Upper lobe of left lung (tissue), 6 donors: ENCODE measurements around the gene COL19A1. TPM values are rescaled to one million over a fixed set of nuclear protein-coding genes. Genes with fewer than 3 reads are reported as not detected.

Experiments
- ATAC-seq, 2 donors: fragments of 200-7000 bp; cut with Tn5 transposase; one replicate each; pipeline ENCODE4 v1.9.1; 2022; ENCODE audit warnings: mild to moderate bottlenecking in 2 of 2, moderate library complexity in 2 of 2; ENCODE audit not compliant: low FRiP score in 2 of 2
- DNase-seq, 2 donors: peaks; one replicate each; pipeline ENCODE4 v3.0.0-alpha.2; 2019 to 2020
- H3K27ac ChIP-seq, 4 donors: fragments of 200-600 bp; sonication (generic); one replicate each; pipeline ENCODE4 v1.5.1; 2016 to 2019
- H3K27me3 ChIP-seq, 4 donors: fragments of 200-600 bp; sonication (generic); one replicate each; pipeline ENCODE4 v1.5.1; 2017 to 2019
- H3K36me3 ChIP-seq, 4 donors: fragments of 200-600 bp; sonication (generic); one replicate each; pipeline ENCODE4 v1.5.1; 2016 to 2019
- H3K4me1 ChIP-seq, 4 donors: fragments of 200-600 bp; sonication (generic); one replicate each; pipeline ENCODE4 v1.5.1; 2018 to 2019
- H3K4me3 ChIP-seq, 4 donors: fragments of 200-600 bp; sonication (generic); one replicate each; pipeline ENCODE4 v1.5.1; 2017 to 2019; ENCODE audit warnings: mild to moderate bottlenecking in 2 of 4, moderate library complexity in 1 of 4
- H3K9me3 ChIP-seq, 4 donors: fragments of 200-600 bp; sonication (generic); one replicate each; pipeline ENCODE4 v1.5.1; 2018 to 2019
- CTCF ChIP-seq, 6 experiments: fragments of 450-650 bp in 4 of 6; fragments of 200-600 bp in 2 of 6; sonication (generic) in 2 of 6; IDR thresholded peaks; one replicate each; pipeline ENCODE4 v1.5.1; 2016 to 2019; ENCODE audit warnings: antibody characterized with exemption in 6 of 6
- EP300 ChIP-seq, 4 donors: sonication (generic); formaldehyde crosslinking; IDR thresholded peaks; one replicate each; pipeline ENCODE4 v1.5.1; 2017; ENCODE audit warnings: antibody characterized with exemption in 4 of 4, control low read depth in 2 of 4
- POLR2A ChIP-seq, 4 donors: fragments of 450-650 bp; IDR thresholded peaks; one replicate each; pipeline ENCODE4 v1.5.1; 2016 to 2017; ENCODE audit warnings: antibody characterized with exemption in 4 of 4, mild to moderate bottlenecking in 2 of 4
- POLR2AphosphoS5 ChIP-seq, 2 donors: sonication (generic); formaldehyde crosslinking; IDR thresholded peaks; one replicate each; pipeline ENCODE4 v1.5.1; 2017; ENCODE audit warnings: antibody characterized with exemption in 2 of 2
- WGBS, 2 donors: methylation state at CpG; one replicate each; pipeline ENCODE4 v1.1.5; 2017 to 2018; 5-methylcytosine and 5-hydroxymethylcytosine counted together
- total RNA-seq, 6 donors: library from RNA; depleted of rRNA in 4 of 6; stranded (reverse); fragments of >200 nt in 4 of 6; gene quantifications; one replicate each; pipeline versions ENCODE4 v1.1.0 to v1.2.1, GENCODE V29; 2016 to 2021
- donor health status: DM: no; HTN: no; CAD: no; lungs with moderate emphysema.
- donor health status: DM: no; HTN: yes; CAD: no; lungs with severe emphysema.

The COL19A1 gene
- total RNA-seq, 6 donors from 2014 or later = 0.49 to 1.0 TPM; not detected in 4

GRCh38 chr6:70110126-70111022 lies 244.0 kb downstream of the COL19A1 start:
- no peak overlapping the region for H3K27ac ChIP-seq
- 63 to 65% methylated on average over 2 of the region's 2 CpGs for WGBS, 2 donors
- H3K27me3 ChIP-seq = no peaks in the 10 kb centered on the region
- DNase-seq = no peak
- TF ChIP-seq POLR2A (IDR thresholded peaks at IDR 0.05) (no peak), POLR2AphosphoS5 (IDR thresholded peaks at IDR 0.05) (no peak), CTCF (IDR thresholded peaks at IDR 0.05) (no peak), EP300 (IDR thresholded peaks at IDR 0.05) (no peak)
- no peak overlapping the region for H3K4me3 ChIP-seq
- H3K4me1 ChIP-seq = no peaks in the 10 kb centered on the region
- no peak for ATAC-seq
- H3K36me3 ChIP-seq = no peaks in the 10 kb centered on the region
- H3K9me3 ChIP-seq = no peaks in the 10 kb centered on the region

- Histone ChIP-seq H3K36me3 (no peaks in the 10 kb centered on the region), H3K4me3 (no peak overlapping the region), H3K27ac (no peak overlapping the region), H3K4me1 (no peaks in the 10 kb centered on the region), H3K9me3 (no peaks in the 10 kb centered on the region), H3K27me3 (no peaks in the 10 kb centered on the region)
- no peak for DNase-seq
- TF ChIP-seq CTCF (IDR thresholded peaks at IDR 0.05) (no peak), EP300 (IDR thresholded peaks at IDR 0.05) (no peak), POLR2A (IDR thresholded peaks at IDR 0.05) (no peak), POLR2AphosphoS5 (IDR thresholded peaks at IDR 0.05) (no peak)
- no peak for ATAC-seq
These were observed 245.4 kb downstream of the COL19A1 start for GRCh38 chr6:70111737-70112136.

DNA sequence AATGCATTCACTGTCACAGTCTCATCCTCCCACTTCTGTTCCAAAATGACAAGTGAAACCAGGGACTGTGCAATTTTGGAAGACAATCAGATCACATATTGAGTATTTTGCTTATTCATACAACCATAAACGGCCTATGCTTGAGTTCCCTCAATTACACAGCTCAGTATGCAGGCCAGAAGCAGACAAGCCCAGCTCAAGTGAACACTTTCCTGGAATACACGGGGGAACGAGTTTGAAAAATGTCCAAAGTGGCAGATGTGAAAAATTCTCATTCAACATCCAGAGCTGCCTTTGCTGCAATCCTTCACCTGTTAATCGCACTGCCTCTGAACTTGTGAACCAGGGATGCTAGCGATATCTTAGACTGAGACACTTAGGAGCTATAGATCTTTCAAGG lies 246.4 kb downstream of the COL19A1 start:
- DNase-seq (no peak), ATAC-seq (no peak)
- WGBS, 2 donors = 61 to 68% methylated on average over 5 of the region's 5 CpGs

DNA sequence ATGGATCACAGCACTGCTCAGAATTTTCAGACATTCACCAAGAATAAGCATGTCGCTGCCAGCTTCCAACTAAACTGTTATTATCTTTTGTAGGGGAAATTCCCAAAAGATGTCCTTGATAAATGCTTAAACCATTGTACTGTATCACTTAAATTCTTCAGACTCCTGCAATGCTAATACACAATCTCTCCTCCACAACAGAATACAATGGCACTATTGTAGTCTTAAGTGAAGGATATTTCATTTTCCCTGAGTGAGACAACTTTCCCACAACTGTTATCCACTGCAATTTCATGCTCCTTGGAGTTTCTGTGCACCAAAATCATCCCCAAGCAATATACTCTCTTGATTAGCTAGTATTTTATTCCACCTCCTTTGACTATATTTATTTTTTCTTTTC lies 246.8 kb downstream of the COL19A1 start:
- Histone ChIP-seq H3K36me3 (no peaks in the 10 kb centered on the region), H3K4me1 (no peaks in the 10 kb centered on the region), H3K9me3 (no peaks in the 10 kb centered on the region), H3K4me3 (no peak overlapping the region), H3K27me3 (no peaks in the 10 kb centered on the region), H3K27ac (no peak overlapping the region)
- TF ChIP-seq POLR2A (IDR thresholded peaks at IDR 0.05) (no peak), EP300 (IDR thresholded peaks at IDR 0.05) (no peak), POLR2AphosphoS5 (IDR thresholded peaks at IDR 0.05) (no peak), CTCF (IDR thresholded peaks at IDR 0.05) (no peak)
- no peak for ATAC-seq
- DNase-seq = no peak
- WGBS, 2 donors = 87 to 90% methylated on average over 1 of the region's 1 CpG

More for the DNA sequence above, 246.4 kb downstream of the COL19A1 start:
- Histone ChIP-seq H3K27me3 (no peaks in the 10 kb centered on the region), H3K36me3 (no peaks in the 10 kb centered on the region), H3K9me3 (no peaks in the 10 kb centered on the region), H3K4me1 (no peaks in the 10 kb centered on the region), H3K4me3 (no peak overlapping the region), H3K27ac (no peak overlapping the region)
- TF ChIP-seq EP300 (IDR thresholded peaks at IDR 0.05) (no peak), POLR2AphosphoS5 (IDR thresholded peaks at IDR 0.05) (no peak), POLR2A (IDR thresholded peaks at IDR 0.05) (no peak), CTCF (IDR thresholded peaks at IDR 0.05) (no peak)

DNA sequence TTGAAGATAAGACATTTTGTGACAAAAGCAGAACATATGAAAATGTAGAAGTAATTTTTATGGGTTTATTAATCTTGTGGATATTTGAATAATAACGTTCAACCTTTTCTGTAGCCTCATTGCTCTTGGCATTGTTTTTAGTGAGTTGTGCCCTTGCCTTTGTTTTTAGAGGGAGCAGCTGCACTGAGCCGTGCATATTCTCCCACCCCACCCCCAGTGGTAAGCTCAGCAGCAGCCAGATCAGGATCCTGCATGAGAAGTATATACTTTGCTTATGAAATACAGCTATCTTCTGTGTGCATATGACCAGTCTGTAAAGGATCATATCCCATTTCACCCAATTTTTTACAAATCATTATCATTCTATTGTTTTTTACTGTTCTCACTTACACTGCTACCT lies 252.3 kb downstream of the COL19A1 start:
- WGBS, 2 donors = 57 to 75% methylated on average over 2 of the region's 2 CpGs
- TF ChIP-seq CTCF (IDR thresholded peaks at IDR 0.05) = no peak
- TF ChIP-seq POLR2AphosphoS5 (IDR thresholded peaks at IDR 0.05) = no peak
- TF ChIP-seq POLR2A (IDR thresholded peaks at IDR 0.05) = no peak
- TF ChIP-seq EP300 (IDR thresholded peaks at IDR 0.05) = no peak
- no peak for ATAC-seq
- Histone ChIP-seq H3K27ac (no peak overlapping the region), H3K4me3 (no peak overlapping the region), H3K4me1 (no peaks in the 10 kb centered on the region), H3K9me3 (no peaks in the 10 kb centered on the region), H3K27me3 (no peaks in the 10 kb centered on the region), H3K36me3 (no peaks in the 10 kb centered on the region)
- no peak for DNase-seq
